PC-9 (cell line): Measurements from ENCODE around the gene RCBTB2. TPM values are rescaled to one million over a fixed set of nuclear protein-coding genes. Genes with fewer than 3 reads are reported as not detected.
"Not testable (repeated sequence)": the region's sequence is repeated elsewhere in the genome, so short reads cannot be mapped to it uniquely, and the experiment has no call there.

ENCODE experiments used
- BruUV-seq: library from RNA; stranded (reverse); fragments of 400-500 nt; replicated peaks from 2 replicates; lab custom pipeline; 2021; lab: Mats Ljungman, UMichigan
- CTCF ChIA-PET: fragments of 300-600 bp; sonication (Branson Sonifier 250); formaldehyde crosslinking; loops from one replicate; lab custom pipeline; 2022; ENCODE audit warnings: antibody characterized with exemption; lab: Charles Lee
- POLR2A ChIA-PET: fragments of 300-600 bp; sonication (Branson Sonifier 250); formaldehyde crosslinking; loops from one replicate; lab custom pipeline; 2022; ENCODE audit warnings: antibody characterized with exemption; ENCODE audit not compliant: unreplicated experiment; lab: Charles Lee
- DNase-seq, 2 experiments: peaks; one replicate each; pipeline versions ENCODE4 v3.0.0 to v3.0.0-alpha.2; 2015 to 2022; ENCODE audit warnings: mixed read lengths in 1 of 2
- H2AFZ ChIP-seq: fragments of 200-600 bp; sonication (generic); 2 replicates; pipeline ENCODE4 v1.8.1; 2017; ENCODE audit warnings: antibody characterized with exemption
- H3F3A ChIP-seq: fragments of 200-600 bp; sonication (generic); 2 replicates; pipeline ENCODE4 v1.8.1; 2017; ENCODE audit warnings: antibody characterized with exemption, mild to moderate bottlenecking, low read depth; ENCODE audit not compliant: insufficient read depth
- H3K27ac ChIP-seq: fragments of 200-600 bp; sonication (generic); 2 replicates; pipeline ENCODE4 v1.6.1; 2016; ENCODE audit warnings: mixed run types
- H3K27me3 ChIP-seq: fragments of 200-600 bp; sonication (generic); 2 replicates; pipeline ENCODE4 v1.6.1; 2016; ENCODE audit warnings: low read depth, mixed run types; ENCODE audit not compliant: insufficient read depth
- H3K36me3 ChIP-seq: fragments of 200-600 bp; sonication (generic); 2 replicates; pipeline ENCODE4 v1.6.1; 2016; ENCODE audit warnings: low read depth, mixed run types
- H3K4me1 ChIP-seq: fragments of 200-600 bp; sonication (generic); replicated peaks from 2 replicates; pipeline ENCODE4 v1.6.1; 2016; ENCODE audit warnings: mixed run types; ENCODE audit not compliant: insufficient read depth
- H3K4me2 ChIP-seq: fragments of 200-600 bp; sonication (generic); 2 replicates; pipeline ENCODE4 v1.6.1; 2017; ENCODE audit warnings: mixed run types
- H3K4me3 ChIP-seq: fragments of 200-600 bp; sonication (generic); 2 replicates; pipeline ENCODE4 v1.6.1; 2016; ENCODE audit warnings: mixed run types
- H3K79me2 ChIP-seq: fragments of 200-600 bp; sonication (generic); 2 replicates; pipeline ENCODE4 v1.6.1; 2017; ENCODE audit warnings: low read depth, mixed run types
- H3K9me2 ChIP-seq: fragments of 200-600 bp; sonication (generic); 2 replicates; pipeline ENCODE4 v1.8.1; 2017; ENCODE audit warnings: mild to moderate bottlenecking; ENCODE audit not compliant: insufficient read depth
- H3K9me3 ChIP-seq: fragments of 200-600 bp; sonication (generic); 2 replicates; pipeline ENCODE4 v1.8.1; 2016; ENCODE audit warnings: low read depth; ENCODE audit not compliant: insufficient read depth
- H4K20me1 ChIP-seq: fragments of 200-600 bp; sonication (generic); 2 replicates; pipeline ENCODE4 v1.8.1; 2017; ENCODE audit not compliant: insufficient read depth
- EZH2 ChIP-seq: fragments of 200-600 bp; sonication (generic); IDR thresholded peaks from 2 replicates; pipeline ENCODE4 v1.8.0; 2017; ENCODE audit warnings: antibody characterized with exemption, low read depth
- intact Hi-C: fragments of 100-400 bp; cut with micrococcal nuclease; formaldehyde crosslinking; loops from one replicate; pipeline ENCODE4 v1.10.0; 2022; ENCODE audit not compliant: unreplicated experiment
- total RNA-seq: library from RNA; stranded (reverse); gene quantifications from 2 replicates; pipeline ENCODE4 v1.2.3, GENCODE V29; 2021
- TF ChIP-seq, protein P1 (sequence below): fragments of 200-600 bp; sonication (generic); conservative IDR thresholded peaks from 2 replicates; pipeline ENCODE4 v1.6.1; 2017; ENCODE audit warnings: mixed run types, antibody characterized with exemption, mild to moderate bottlenecking, moderate library complexity

The RCBTB2 gene
- total RNA-seq, 1 experiment from 2014 or later: 2.6 TPM

DNA sequence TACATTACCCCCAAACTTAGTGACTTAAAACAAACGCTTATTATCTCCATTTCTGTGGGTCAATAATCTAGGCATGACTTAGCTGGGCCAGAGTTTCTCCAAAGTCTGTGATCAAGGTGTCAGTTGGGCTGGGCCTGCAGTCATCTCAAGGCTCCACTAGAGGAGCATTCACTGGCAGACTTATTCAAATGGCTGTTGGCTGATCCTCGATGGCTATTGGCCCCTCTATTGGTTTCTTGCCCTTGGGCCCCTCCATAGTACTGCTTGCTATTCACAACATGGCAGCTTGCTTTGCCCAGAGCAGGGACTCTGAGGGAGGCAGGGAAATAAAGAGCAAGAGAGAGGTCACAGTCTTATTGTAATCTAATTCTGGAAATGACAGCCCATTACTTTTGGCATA is 57.6 kb downstream of the RCBTB2 start:
- no peak overlapping the region for H3K4me2 ChIP-seq
- no peaks in the 10 kb centered on the region for H3F3A ChIP-seq
- H2AFZ ChIP-seq: no peak overlapping the region
- no peak overlapping the region for H3K4me3 ChIP-seq
- H3K4me1 ChIP-seq: no peaks in the 10 kb centered on the region
- no peaks in the 10 kb centered on the region for H3K9me3 ChIP-seq
- no TSS peak for BruUV-seq
- TF ChIP-seq EZH2: no peak
- TF ChIP-seq, protein P1, sequence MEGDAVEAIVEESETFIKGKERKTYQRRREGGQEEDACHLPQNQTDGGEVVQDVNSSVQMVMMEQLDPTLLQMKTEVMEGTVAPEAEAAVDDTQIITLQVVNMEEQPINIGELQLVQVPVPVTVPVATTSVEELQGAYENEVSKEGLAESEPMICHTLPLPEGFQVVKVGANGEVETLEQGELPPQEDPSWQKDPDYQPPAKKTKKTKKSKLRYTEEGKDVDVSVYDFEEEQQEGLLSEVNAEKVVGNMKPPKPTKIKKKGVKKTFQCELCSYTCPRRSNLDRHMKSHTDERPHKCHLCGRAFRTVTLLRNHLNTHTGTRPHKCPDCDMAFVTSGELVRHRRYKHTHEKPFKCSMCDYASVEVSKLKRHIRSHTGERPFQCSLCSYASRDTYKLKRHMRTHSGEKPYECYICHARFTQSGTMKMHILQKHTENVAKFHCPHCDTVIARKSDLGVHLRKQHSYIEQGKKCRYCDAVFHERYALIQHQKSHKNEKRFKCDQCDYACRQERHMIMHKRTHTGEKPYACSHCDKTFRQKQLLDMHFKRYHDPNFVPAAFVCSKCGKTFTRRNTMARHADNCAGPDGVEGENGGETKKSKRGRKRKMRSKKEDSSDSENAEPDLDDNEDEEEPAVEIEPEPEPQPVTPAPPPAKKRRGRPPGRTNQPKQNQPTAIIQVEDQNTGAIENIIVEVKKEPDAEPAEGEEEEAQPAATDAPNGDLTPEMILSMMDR: no peak
- ChIA-PET CTCF (no interaction called here), POLR2A (no interaction called here)
- no peaks in the 10 kb centered on the region for H3K27me3 ChIP-seq
- no peaks in the 10 kb centered on the region for H3K36me3 ChIP-seq
- intact Hi-C loops: no loop called here
- no peak overlapping the region for H3K27ac ChIP-seq
- no peaks in the 10 kb centered on the region for H3K9me2 ChIP-seq
- H4K20me1 ChIP-seq: no peaks in the 10 kb centered on the region
- no peaks in the 10 kb centered on the region for H3K79me2 ChIP-seq
- no peak for DNase-seq

DNA sequence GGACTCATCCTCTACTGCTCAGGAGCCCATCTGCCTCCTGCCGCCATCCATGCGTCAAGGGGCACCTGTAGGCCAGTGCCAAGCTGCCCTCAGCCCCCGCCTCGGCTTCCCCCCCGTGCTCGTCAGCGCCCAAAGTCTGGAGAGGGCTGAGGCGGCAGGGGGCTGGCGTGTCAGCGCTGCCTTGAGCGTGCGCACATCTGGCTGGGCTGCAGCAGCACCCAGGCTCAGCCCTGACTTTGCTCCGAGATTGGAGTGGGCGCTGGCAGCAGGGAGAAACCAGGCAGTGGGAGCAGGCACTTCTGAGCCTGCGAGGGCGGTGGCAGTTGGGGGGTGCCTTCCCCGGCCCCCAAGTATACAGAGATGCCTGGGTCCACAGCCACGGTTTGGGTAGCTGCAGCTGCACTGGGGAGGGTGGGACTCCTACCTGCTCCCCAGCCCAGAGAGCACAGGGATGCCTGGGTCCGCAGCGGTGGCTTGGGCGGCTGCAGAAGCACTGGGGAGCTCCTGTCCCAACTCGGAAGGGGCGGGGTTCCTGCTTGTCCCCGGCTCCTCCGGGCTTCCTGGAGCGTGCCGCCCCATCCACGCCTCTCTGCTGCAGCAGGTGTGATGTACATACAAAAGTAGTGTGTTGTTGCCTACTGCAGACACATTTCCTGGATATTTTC is 75.2 kb downstream of the RCBTB2 start:
- POLR2A ChIA-PET: no interaction called here
- H3K27ac ChIP-seq: no peak overlapping the region
- no peak overlapping the region for H3K4me2 ChIP-seq
- peaks cover 6% of the 10 kb centered on the region; the same call in 1 of the 2 replicates for H3K36me3 ChIP-seq
- no peaks in the 10 kb centered on the region for H3K27me3 ChIP-seq
- BruUV-seq: no TSS peak
- DNase-seq: no peak
- no peak for TF ChIP-seq EZH2
- TF ChIP-seq, protein P1: no peak
- H2AFZ ChIP-seq: no peak overlapping the region
- no peaks in the 10 kb centered on the region for H3K79me2 ChIP-seq
- no peaks in the 10 kb centered on the region for H3K9me2 ChIP-seq
- CTCF ChIA-PET: no interaction called here
- H3K4me3 ChIP-seq: no peak overlapping the region
- no peaks in the 10 kb centered on the region for H3K4me1 ChIP-seq
- H3F3A ChIP-seq: no peaks in the 10 kb centered on the region
- intact Hi-C loops: no loop called here
- H3K9me3 ChIP-seq: no peaks in the 10 kb centered on the region
- H4K20me1 ChIP-seq: no peaks in the 10 kb centered on the region

DNA sequence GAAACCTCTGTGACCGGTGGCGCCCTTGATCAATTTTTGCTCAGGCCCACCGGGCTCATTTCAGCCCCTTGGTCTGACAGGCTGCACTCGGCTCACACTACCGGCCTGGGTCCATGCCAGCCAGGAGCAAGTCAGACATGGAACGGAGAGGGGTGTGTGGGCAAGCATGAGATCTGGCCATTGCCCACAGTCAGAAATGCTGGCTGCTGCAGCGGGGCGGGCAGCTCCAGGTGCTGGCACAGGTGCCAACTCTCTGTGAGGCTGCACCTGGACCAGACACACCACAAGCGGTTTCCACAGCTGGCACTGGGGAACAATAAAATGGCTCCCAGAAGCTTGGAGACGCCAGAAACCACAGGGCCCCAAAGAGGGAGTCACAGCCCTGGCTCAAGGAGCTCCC is 76.3 kb downstream of the RCBTB2 start:
- Histone ChIP-seq H3K79me2 (no peaks in the 10 kb centered on the region), H3K9me2 (no peaks in the 10 kb centered on the region), H3K27me3 (no peaks in the 10 kb centered on the region), H3F3A (no peaks in the 10 kb centered on the region), H4K20me1 (no peaks in the 10 kb centered on the region), H3K27ac (no peak overlapping the region), H3K36me3 (peaks cover 6% of the 10 kb centered on the region; the same call in 1 of the 2 replicates), H3K4me2 (no peak overlapping the region), H3K9me3 (no peaks in the 10 kb centered on the region), H3K4me1 (no peaks in the 10 kb centered on the region), H2AFZ (no peak overlapping the region), H3K4me3 (no peak overlapping the region)
- TF ChIP-seq, protein P1: no peak
- no peak for TF ChIP-seq EZH2
- ChIA-PET CTCF (no interaction called here), POLR2A (interaction anchor here (0.5 to 0.6 kb wide), 2 partner anchors 80 to 519 kb away, joined by 5 read pairs; no protein-coding TSS in a partner anchor)
- intact Hi-C loops: no loop called here
- DNase-seq: no peak
- no TSS peak for BruUV-seq

DNA sequence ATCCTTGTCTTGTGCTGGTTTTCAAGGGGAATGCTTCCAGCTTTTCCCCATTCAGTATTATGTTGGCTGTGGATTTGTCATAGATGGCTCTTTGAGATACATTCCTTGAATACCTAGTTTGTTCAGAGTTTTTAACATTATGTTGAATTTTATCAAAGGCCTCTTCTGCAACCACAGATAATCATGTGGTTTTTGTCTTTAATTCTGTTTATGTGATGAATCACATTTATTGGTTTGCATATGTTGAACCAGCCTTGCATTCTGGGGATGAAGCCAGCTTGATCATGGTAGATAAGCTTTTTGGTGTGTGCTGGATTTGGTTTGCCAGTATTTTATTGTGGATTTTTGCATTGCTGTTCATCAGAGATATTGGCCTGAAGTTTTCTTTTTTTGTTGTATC is 81.7 kb downstream of the RCBTB2 start:
- DNase-seq, BruUV-seq, H4K20me1 ChIP-seq, H3K27me3 ChIP-seq, H3K4me3 ChIP-seq, H3K36me3 ChIP-seq, H3K4me2 ChIP-seq, POLR2A ChIA-PET, CTCF ChIA-PET, H3K9me2 ChIP-seq, H3K27ac ChIP-seq, H3K79me2 ChIP-seq, intact Hi-C loops, H3K9me3 ChIP-seq, H2AFZ ChIP-seq, H3F3A ChIP-seq: not testable (repeated sequence)
- peaks cover 17% of the 10 kb centered on the region for H3K4me1 ChIP-seq
